Fibroblast of lung (primary cell): ENCODE measurements around the gene CHD5. TPM values are rescaled to one million over a fixed set of nuclear protein-coding genes. Genes with fewer than 3 reads are reported as not detected.

Experiments
- DNase-seq, 2 donors: peaks; one replicate each; pipeline versions ENCODE4 v3.0.0 to v3.0.0-alpha.2; 2010; ENCODE audit warnings: low read depth in 2 of 2
- H2AFZ ChIP-seq: 2 replicates; pipeline ENCODE4 v1.5.1; 2012; ENCODE audit warnings: low read length, control low read depth, inconsistent platforms
- H3K27ac ChIP-seq: 2 replicates; pipeline ENCODE4 v1.5.1; 2011; ENCODE audit warnings: low read length, control low read depth; ENCODE audit not compliant: insufficient read depth
- H3K27me3 ChIP-seq: 2 replicates; pipeline ENCODE4 v1.5.1; 2011; ENCODE audit warnings: mild to moderate bottlenecking, low read length; ENCODE audit not compliant: control insufficient read depth, insufficient read depth
- H3K36me3 ChIP-seq: 2 replicates; pipeline ENCODE4 v1.5.1; 2011; ENCODE audit warnings: low read length; ENCODE audit not compliant: control insufficient read depth, insufficient read depth
- H3K4me1 ChIP-seq: 2 replicates; pipeline ENCODE4 v1.5.1; 2011; ENCODE audit warnings: low read length; ENCODE audit not compliant: control insufficient read depth, insufficient read depth; ENCODE audit errors: extremely low read depth
- H3K4me2 ChIP-seq: 2 replicates; pipeline ENCODE4 v1.5.1; 2011; ENCODE audit warnings: low read length, control low read depth; ENCODE audit not compliant: insufficient read depth; ENCODE audit errors: extremely low read depth
- H3K4me3 ChIP-seq, 4 experiments: fragments of 200-600 bp in 1 of 4; sonication (generic) in 1 of 4; replicated peaks in 1 of 4; 2 replicates each; pipeline ENCODE4 v1.5.1; 2011 to 2016; ENCODE audit warnings: low read length in 4 of 4, low read depth in 3 of 4, mild to moderate bottlenecking in 3 of 4, control low read depth in 2 of 4, inconsistent platforms in 1 of 4, mixed read lengths in 1 of 4; ENCODE audit not compliant: insufficient read depth in 1 of 4; ENCODE audit errors: control extremely low read depth in 1 of 4
- H3K79me2 ChIP-seq: 2 replicates; pipeline ENCODE4 v1.5.1; 2012; ENCODE audit warnings: mild to moderate bottlenecking, low read length, inconsistent platforms; ENCODE audit not compliant: control insufficient read depth, insufficient read depth
- H3K9ac ChIP-seq: 2 replicates; pipeline ENCODE4 v1.5.1; 2011; ENCODE audit warnings: mild to moderate bottlenecking, low read length, control low read depth; ENCODE audit not compliant: insufficient read depth
- H3K9me3 ChIP-seq: 2 replicates; pipeline ENCODE4 v1.5.1; 2012; ENCODE audit warnings: low read depth, low read length; ENCODE audit not compliant: control insufficient read depth, insufficient read depth
- H4K20me1 ChIP-seq: 2 replicates; pipeline ENCODE4 v1.5.1; 2011; ENCODE audit warnings: low read length; ENCODE audit not compliant: control insufficient read depth, insufficient read depth; ENCODE audit errors: extremely low read depth
- EZH2 ChIP-seq: IDR thresholded peaks from 2 replicates; pipeline ENCODE4 v1.5.1; 2012; ENCODE audit warnings: low read length, control low read depth, mild to moderate bottlenecking; ENCODE audit errors: missing control alignments
- polyA plus RNA-seq, 2 donors: library from polyadenylated mRNA; depleted of rRNA in 1 of 2; stranded (reverse) in 1 of 2; unstranded in 1 of 2; fragments of >200 nt; gene quantifications; 2 replicates each; pipeline ENCODE4 v1.2.1, GENCODE V29; 2011 to 2012; ENCODE audit warnings: missing spikeins in 1 of 2
- total RNA-seq: library from RNA; depleted of rRNA; stranded (reverse); fragments of >200 nt; gene quantifications from 2 replicates; pipeline ENCODE4 v1.2.1, GENCODE V29; 2014
- TF ChIP-seq, protein P1 (sequence below), 2 donors: IDR thresholded peaks in 1 of 2; conservative IDR thresholded peaks in 1 of 2; 1 replicate in 1 of 2; 2 replicates in 1 of 2; pipeline ENCODE4 v1.5.1; 2011 to 2012; ENCODE audit warnings: low read length in 2 of 2, control low read depth in 1 of 2, inconsistent platforms in 1 of 2, low read depth in 1 of 2, mild to moderate bottlenecking in 1 of 2

Gene CHD5
- total and polyA plus RNA-seq, 2 donors (not counting 1 experiment from before 2014, with no cell fraction given) = under 0.01 to 0.01 TPM

DNA sequence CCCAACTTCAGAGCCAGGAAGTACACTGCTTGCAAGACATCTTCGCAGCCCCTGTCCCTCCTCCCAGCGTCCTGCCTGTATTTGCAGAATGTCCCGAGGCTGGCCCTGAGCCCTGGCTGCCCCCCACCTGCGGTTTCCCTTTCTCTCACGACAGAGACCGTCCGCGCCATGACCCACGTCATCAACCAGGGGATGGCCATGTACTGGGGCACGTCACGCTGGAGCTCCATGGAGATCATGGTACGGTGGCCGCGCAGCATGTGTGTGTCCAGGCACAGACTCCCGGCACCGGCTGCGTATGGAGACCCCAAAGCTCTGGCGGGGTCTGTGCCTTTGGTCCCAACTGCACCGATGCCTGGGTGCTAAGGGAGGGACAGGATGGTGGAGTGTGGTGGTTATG lies 85.9 kb downstream of the CHD5 start:
- Histone ChIP-seq H3K27ac (no peak overlapping the region), H3K4me2 (no peak overlapping the region), H2AFZ (no peak overlapping the region), H3K36me3 (no peaks in the 10 kb centered on the region), H3K9ac (no peak overlapping the region), H3K4me3 (no peak overlapping the region), H3K79me2 (no peaks in the 10 kb centered on the region), H3K9me3 (no peaks in the 10 kb centered on the region), H3K4me1 (no peaks in the 10 kb centered on the region), H3K27me3 (no peaks in the 10 kb centered on the region), H4K20me1 (no peaks in the 10 kb centered on the region)
- TF ChIP-seq, protein P1, sequence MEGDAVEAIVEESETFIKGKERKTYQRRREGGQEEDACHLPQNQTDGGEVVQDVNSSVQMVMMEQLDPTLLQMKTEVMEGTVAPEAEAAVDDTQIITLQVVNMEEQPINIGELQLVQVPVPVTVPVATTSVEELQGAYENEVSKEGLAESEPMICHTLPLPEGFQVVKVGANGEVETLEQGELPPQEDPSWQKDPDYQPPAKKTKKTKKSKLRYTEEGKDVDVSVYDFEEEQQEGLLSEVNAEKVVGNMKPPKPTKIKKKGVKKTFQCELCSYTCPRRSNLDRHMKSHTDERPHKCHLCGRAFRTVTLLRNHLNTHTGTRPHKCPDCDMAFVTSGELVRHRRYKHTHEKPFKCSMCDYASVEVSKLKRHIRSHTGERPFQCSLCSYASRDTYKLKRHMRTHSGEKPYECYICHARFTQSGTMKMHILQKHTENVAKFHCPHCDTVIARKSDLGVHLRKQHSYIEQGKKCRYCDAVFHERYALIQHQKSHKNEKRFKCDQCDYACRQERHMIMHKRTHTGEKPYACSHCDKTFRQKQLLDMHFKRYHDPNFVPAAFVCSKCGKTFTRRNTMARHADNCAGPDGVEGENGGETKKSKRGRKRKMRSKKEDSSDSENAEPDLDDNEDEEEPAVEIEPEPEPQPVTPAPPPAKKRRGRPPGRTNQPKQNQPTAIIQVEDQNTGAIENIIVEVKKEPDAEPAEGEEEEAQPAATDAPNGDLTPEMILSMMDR (conservative IDR thresholded peaks at IDR 0.05 in 1 of 2, IDR thresholded peaks at IDR 0.05 in 1 of 2; ENCODE audit: low read depth in 1 of 2, low read length in 2 of 2) = no peak
- TF ChIP-seq EZH2 = no peak
- no peak for DNase-seq

DNA sequence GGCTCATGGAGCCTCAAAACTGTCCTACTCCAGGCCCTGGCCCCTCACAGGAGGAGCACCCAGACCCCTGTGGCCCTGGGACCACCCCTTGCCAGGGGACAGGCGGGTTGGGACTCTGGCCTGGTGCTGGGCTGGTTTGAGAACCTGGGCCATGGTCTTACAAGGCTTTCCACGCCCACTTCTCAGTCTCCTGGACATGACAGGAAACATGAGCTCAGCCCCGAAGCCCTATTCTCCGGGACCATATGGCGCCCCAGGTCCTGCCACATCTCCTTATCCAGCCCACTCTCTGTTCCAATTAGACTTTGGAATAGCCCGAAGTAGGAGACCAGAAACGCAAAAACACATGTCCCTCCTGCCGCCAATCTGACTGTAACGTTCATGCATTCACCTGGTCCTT lies 86.5 kb downstream of the CHD5 start:
- H3K27ac ChIP-seq = no peak overlapping the region
- H3K27me3 ChIP-seq = no peaks in the 10 kb centered on the region
- TF ChIP-seq EZH2 = no peak
- TF ChIP-seq, protein P1 (conservative IDR thresholded peaks at IDR 0.05 in 1 of 2, IDR thresholded peaks at IDR 0.05 in 1 of 2; ENCODE audit: low read depth in 1 of 2, low read length in 2 of 2) = no peak
- H3K4me2 ChIP-seq = no peak overlapping the region
- no peaks in the 10 kb centered on the region for H3K4me1 ChIP-seq
- no peak overlapping the region for H3K9ac ChIP-seq
- H3K9me3 ChIP-seq = no peaks in the 10 kb centered on the region
- H3K79me2 ChIP-seq = no peaks in the 10 kb centered on the region
- no peak for DNase-seq
- H2AFZ ChIP-seq = no peak overlapping the region
- H4K20me1 ChIP-seq = no peaks in the 10 kb centered on the region
- H3K36me3 ChIP-seq = no peaks in the 10 kb centered on the region
- H3K4me3 ChIP-seq = no peak overlapping the region

DNA sequence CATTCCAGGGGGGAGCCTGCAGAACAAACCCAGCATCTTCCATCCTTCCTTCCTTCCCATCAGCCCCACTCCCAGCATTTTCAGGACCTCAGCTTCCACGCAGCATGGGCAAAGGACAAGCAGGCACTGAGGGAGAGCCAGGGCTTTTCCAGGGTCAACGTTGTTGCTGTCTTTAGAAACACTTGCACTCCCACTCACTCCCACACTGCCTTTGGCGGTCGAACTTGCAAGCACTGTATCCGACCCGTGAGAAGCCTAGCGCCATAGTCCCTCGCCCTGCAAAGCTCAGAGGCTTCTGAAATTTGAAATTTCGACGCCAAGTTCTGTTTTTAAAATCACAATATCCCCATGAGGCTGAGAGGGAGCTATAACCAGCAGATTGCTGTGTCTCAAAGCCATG lies 87.0 kb downstream of the CHD5 start:
- Histone ChIP-seq H3K4me1 (no peaks in the 10 kb centered on the region), H3K9me3 (no peaks in the 10 kb centered on the region), H4K20me1 (no peaks in the 10 kb centered on the region), H3K4me2 (no peak overlapping the region), H3K27me3 (no peaks in the 10 kb centered on the region), H3K27ac (no peak overlapping the region), H3K4me3 (no peak overlapping the region), H3K9ac (no peak overlapping the region), H3K36me3 (no peaks in the 10 kb centered on the region), H3K79me2 (no peaks in the 10 kb centered on the region), H2AFZ (no peak overlapping the region)
- TF ChIP-seq, protein P1 (conservative IDR thresholded peaks at IDR 0.05 in 1 of 2, IDR thresholded peaks at IDR 0.05 in 1 of 2; ENCODE audit: low read depth in 1 of 2, low read length in 2 of 2) = no peak
- TF ChIP-seq EZH2 = no peak
- DNase-seq = no peak
